Fibroblast of the aortic adventitia (primary cell): ENCODE measurements around the gene FER1L5. TPM values are rescaled to one million over a fixed set of nuclear protein-coding genes. Genes with fewer than 3 reads are reported as not detected.

Experiments
- DNase-seq: peaks from one replicate; pipeline ENCODE4 v3.0.0-alpha.2; 2010; ENCODE audit warnings: low read depth
- H3K4me3 ChIP-seq: 2 replicates; pipeline ENCODE4 v1.5.1; 2011; ENCODE audit warnings: low read depth, mild to moderate bottlenecking, control low read depth, low read length, moderate library complexity
- CTCF ChIP-seq: IDR thresholded peaks from 2 replicates; pipeline ENCODE4 v1.5.1; 2011; ENCODE audit warnings: mild to moderate bottlenecking, low read length, control low read depth, inconsistent platforms; ENCODE audit not compliant: insufficient read depth
- total RNA-seq: library from RNA; depleted of rRNA; stranded (reverse); fragments of >200 nt; gene quantifications from 2 replicates; pipeline ENCODE4 v1.2.3, GENCODE V29; 2012; ENCODE audit warnings: low replicate concordance

FER1L5 gene
- 0.18 and 0.98 TPM in 2 replicates for total RNA-seq

GRCh38 chr2:96642564-96643360 lies at the start of gene FER1L5:
Gene FER1L5 (plus strand): TSS chr2:96642764. CDS start chr2:96642837, 73 bp downstream.
- no peak for TF ChIP-seq CTCF
- H3K4me3 ChIP-seq: peak within 1 kb of the TSS; percentile 38
- DNase-seq: peak; percentile 31

- no peak for DNase-seq
- no peak for TF ChIP-seq CTCF
- H3K4me3 ChIP-seq: no peak overlapping the region
These were observed 48.3 kb upstream of the FER1L5 start for GRCh38 chr2:96594282-96594681.

GRCh38 chr2:96594691-96595152 lies 47.8 kb upstream of the FER1L5 start:
- no peak for DNase-seq
- no peak overlapping the region for H3K4me3 ChIP-seq
- no peak for TF ChIP-seq CTCF

- no peak for DNase-seq
- no peak overlapping the region for H3K4me3 ChIP-seq
- TF ChIP-seq CTCF: no peak
These were observed 46.0 kb upstream of the FER1L5 start for GRCh38 chr2:96596596-96596995.

- DNase-seq: no peak
- TF ChIP-seq CTCF: no peak
- no peak overlapping the region for H3K4me3 ChIP-seq
These were observed 42.6 kb upstream of the FER1L5 start for GRCh38 chr2:96599941-96600340.

GRCh38 chr2:96601382-96602292 lies 40.9 kb upstream of the FER1L5 start:
- no peak overlapping the region for H3K4me3 ChIP-seq
- no peak for DNase-seq
- no peak for TF ChIP-seq CTCF
